HFFc6 (cell line): Measurements from ENCODE around the gene NATD1. TPM values are rescaled to one million over a fixed set of nuclear protein-coding genes. Genes with fewer than 3 reads are reported as not detected.

ENCODE experiments used
- DNase-seq: peaks from one replicate; pipeline ENCODE4 v3.0.0-alpha.2; 2018
- H3K27ac Mint-ChIP-seq: 2 replicates; pipeline ENCODE4 v1.8.0; 2020; ENCODE audit warnings: mild to moderate bottlenecking, mixed read lengths
- H3K27me3 Mint-ChIP-seq: 2 replicates; pipeline ENCODE4 v1.8.0; 2021; ENCODE audit warnings: mild to moderate bottlenecking, moderate library complexity, mixed read lengths; ENCODE audit not compliant: insufficient read depth
- H3K36me3 Mint-ChIP-seq: 2 replicates; pipeline ENCODE4 v1.8.0; 2021; ENCODE audit warnings: low read depth, mixed read lengths
- H3K4me1 Mint-ChIP-seq: 2 replicates; pipeline ENCODE4 v1.8.0; 2020; ENCODE audit warnings: low read depth, mixed read lengths
- H3K4me3 Mint-ChIP-seq: 2 replicates; pipeline ENCODE4 v1.8.0; 2020; ENCODE audit warnings: mild to moderate bottlenecking, moderate library complexity, mixed read lengths
- H3K9me3 Mint-ChIP-seq: 2 replicates; pipeline ENCODE4 v1.8.0; 2020; ENCODE audit warnings: mild to moderate bottlenecking, mixed read lengths
- long read RNA-seq: library from polyadenylated mRNA; unstranded; transcript quantifications from one replicate; pipeline ENCODE4 v2.0.0, GENCODE V29; 2019
- total RNA-seq, 6 experiments: library from RNA; stranded (reverse); fragmentation: NEBNext Ultra II Directional; extraction: Animal tissue kit (Norgen Biotek cat#: 25700); gene quantifications; 2 replicates in 1 of 6; 3 replicates in 5 of 6; pipeline ENCODE4 v1.2.3, GENCODE V29; 2021
- TF ChIP-seq, protein P1 (sequence below): fragments of 200-600 bp; sonication (generic); IDR thresholded peaks from 2 replicates; pipeline ENCODE4 v1.5.0; 2021; ENCODE audit warnings: antibody characterized with exemption, mild to moderate bottlenecking

Gene NATD1
- total RNA-seq, result 1 to 10 TPM; 3.7 to 7.9 (median 4.1) TPM
- long read RNA-seq, full-length matches to known transcripts, result 1 of 2 reads
- long read RNA-seq, partial matches to known transcripts, result 0 of 2 reads
- long read RNA-seq, other reads (novel, unspliced or antisense), result 1 of 2 reads

GRCh38 chr17:21252796-21253645 lies at the start of gene NATD1:
TSS of gene NATD1 (minus strand) at chr17:21253410. CDS start at chr17:21253264, 146 bp downstream.
- peaks cover 2% of the 10 kb centered on the region; the same call in 1 of the 2 replicates for H3K27me3 Mint-ChIP-seq
- DNase-seq, result peak; percentile 58
- no peaks in the 10 kb centered on the region for H3K9me3 Mint-ChIP-seq
- H3K36me3 Mint-ChIP-seq, result no peaks in the 10 kb centered on the region
- H3K4me3 Mint-ChIP-seq, result peak within 1 kb of the TSS; percentile 86
- peaks cover 23% of the 10 kb centered on the region for H3K4me1 Mint-ChIP-seq
- H3K27ac Mint-ChIP-seq, result no peak within 1 kb of the TSS
- TF ChIP-seq, protein P1, sequence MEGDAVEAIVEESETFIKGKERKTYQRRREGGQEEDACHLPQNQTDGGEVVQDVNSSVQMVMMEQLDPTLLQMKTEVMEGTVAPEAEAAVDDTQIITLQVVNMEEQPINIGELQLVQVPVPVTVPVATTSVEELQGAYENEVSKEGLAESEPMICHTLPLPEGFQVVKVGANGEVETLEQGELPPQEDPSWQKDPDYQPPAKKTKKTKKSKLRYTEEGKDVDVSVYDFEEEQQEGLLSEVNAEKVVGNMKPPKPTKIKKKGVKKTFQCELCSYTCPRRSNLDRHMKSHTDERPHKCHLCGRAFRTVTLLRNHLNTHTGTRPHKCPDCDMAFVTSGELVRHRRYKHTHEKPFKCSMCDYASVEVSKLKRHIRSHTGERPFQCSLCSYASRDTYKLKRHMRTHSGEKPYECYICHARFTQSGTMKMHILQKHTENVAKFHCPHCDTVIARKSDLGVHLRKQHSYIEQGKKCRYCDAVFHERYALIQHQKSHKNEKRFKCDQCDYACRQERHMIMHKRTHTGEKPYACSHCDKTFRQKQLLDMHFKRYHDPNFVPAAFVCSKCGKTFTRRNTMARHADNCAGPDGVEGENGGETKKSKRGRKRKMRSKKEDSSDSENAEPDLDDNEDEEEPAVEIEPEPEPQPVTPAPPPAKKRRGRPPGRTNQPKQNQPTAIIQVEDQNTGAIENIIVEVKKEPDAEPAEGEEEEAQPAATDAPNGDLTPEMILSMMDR, result no peak

DNA sequence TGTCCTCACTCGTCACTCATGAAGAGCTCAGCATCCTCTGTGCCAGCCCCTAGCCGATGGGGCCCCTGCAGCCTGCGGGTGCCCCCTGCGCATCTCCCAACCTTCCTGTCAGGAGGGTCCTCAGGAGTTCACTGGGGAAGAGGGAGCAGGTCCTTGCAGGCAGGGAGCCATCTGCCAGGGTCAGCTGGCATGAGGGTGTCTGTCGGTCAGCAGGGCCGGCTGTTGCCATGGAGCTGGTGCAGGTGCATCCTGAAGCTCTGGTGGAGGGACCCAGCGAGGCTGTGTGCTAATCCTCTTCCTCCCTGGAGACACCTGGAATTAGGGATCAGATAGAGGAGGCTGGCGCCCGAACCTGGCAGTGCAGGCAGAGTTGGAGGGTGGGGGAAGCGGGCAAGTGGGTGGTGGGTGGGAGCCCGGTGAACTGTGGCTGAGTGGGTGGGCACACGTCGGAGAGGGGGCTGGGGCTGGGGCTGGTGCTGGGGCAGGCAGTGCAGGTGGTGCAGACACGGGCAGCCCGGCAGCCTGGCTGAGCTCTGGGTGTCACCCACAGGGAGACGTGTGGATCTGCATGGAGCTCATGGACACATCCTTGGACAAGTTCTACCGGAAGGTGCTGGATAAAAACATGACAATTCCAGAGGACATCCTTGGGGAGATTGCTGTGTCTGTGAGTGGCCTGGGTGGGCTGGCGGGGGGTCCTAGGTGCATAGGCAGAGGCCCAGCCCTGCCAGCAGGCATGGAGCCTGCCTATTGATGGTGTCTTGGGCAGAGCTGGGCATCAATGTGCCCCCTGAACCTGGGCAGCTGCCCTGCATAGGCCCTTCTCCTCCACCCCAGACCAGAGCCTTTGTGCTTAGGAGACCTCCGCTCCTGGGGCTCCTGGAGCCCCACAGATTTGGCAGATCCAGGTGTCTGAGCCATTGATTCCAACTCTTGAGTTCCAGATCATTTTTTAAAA lies 48.7 kb upstream of the NATD1 start:
- Mint-ChIP-seq H3K36me3 (peaks cover 20% of the 10 kb centered on the region), H3K9me3 (peaks cover 23% of the 10 kb centered on the region), H3K27me3 (peaks cover 13% of the 10 kb centered on the region), H3K4me1 (peaks cover 16% of the 10 kb centered on the region), H3K4me3 (no peak overlapping the region), H3K27ac (no peak overlapping the region)
- DNase-seq, result no peak
- TF ChIP-seq, protein P1, result no peak

DNA sequence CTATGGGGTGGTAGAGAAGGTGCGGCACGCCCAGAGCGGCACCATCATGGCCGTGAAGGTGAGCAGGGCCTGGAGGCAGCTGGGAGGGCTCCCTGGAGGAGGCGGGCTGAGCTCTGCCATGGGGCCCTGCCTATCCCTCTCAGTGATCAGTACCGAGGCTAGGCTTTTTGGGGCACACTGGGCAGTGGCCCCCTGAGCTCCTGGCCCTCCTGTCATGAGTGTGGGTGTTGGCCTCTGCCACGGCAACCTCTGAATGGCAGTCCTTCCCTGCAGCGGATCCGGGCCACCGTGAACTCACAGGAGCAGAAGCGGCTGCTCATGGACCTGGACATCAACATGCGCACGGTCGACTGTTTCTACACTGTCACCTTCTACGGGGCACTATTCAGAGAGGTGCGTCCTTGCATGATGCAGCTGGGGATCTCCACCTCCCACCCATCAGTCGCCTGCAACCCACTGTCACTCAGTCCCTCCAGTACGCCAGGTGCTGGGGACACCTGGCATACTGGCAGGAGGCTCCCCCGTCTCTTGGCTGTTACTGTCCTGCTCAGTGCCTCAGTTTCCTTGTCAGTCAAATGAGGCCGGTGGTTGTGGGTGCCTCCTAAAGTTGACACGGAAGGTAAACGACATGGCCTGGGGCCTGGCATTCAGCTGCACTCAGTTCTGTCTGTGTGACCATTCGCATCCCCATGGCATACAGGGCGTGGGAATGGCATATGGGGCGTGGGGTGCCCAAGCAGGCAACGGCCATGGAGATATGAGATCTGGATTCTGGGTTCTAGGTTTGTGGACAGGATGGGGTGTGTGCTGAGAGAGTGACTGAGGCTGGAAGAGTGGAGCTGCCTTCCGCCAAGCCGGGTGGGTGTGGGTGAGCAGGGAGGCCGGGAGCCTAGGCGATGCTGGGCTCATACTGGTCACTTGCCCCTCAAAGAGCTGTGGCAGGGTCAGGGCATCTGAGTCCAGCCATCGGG lies 47.7 kb upstream of the NATD1 start:
- Mint-ChIP-seq H3K9me3 (peaks cover 30% of the 10 kb centered on the region), H3K4me3 (no peak overlapping the region), H3K36me3 (peaks cover 20% of the 10 kb centered on the region), H3K27me3 (peaks cover 13% of the 10 kb centered on the region), H3K27ac (no peak overlapping the region; the same call in 1 of the 2 replicates), H3K4me1 (peaks cover 6% of the 10 kb centered on the region)
- TF ChIP-seq, protein P1, result no peak
- no peak for DNase-seq

DNA sequence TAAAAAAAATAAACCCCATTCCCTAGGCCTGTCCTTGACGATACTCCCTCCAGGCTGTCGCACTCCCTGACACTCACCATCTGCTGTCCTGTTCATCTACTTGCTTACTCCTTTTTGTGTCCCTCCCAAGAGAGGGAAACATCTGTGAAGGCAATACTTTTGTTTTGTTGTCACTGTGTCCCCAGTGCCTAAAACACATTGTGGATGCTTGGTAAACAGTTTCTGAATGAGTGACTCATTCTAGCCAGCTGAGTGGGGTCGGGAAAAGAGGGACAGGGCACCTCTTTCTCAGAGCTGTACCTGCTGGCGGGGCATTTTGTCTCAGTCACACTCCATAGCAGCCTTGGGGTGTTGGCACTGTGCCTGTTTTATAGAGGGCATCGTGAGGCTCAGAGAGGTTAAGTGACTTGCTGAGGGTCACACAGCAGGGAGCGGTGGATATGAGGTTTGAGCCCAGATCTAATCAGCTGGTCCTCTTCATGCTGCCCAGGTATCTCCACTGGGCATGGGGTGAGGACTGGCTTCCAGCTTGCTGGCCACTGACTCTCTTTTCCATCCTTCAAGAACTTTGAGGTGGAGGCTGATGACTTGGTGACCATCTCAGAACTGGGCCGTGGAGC lies 46.9 kb upstream of the NATD1 start:
- Mint-ChIP-seq H3K9me3 (peaks cover 30% of the 10 kb centered on the region), H3K4me3 (no peak overlapping the region), H3K36me3 (peaks cover 20% of the 10 kb centered on the region), H3K4me1 (peaks cover under 1% of the 10 kb centered on the region; the same call in 1 of the 2 replicates), H3K27me3 (peaks cover 10% of the 10 kb centered on the region), H3K27ac (peak overlapping the region; percentile 42)
- no peak for DNase-seq
- TF ChIP-seq, protein P1, result no peak
